ENCODE results near the gene SPPL3. TPM values are rescaled to one million over a fixed set of nuclear protein-coding genes. Genes with fewer than 3 reads are reported as not detected.
A peak's percentile ranks its signal among the peaks of the same experiment; 100 is the strongest.

The SPPL3 gene
- total RNA-seq, 1 donor from 2014 or later, result 51.3 TPM

DNA sequence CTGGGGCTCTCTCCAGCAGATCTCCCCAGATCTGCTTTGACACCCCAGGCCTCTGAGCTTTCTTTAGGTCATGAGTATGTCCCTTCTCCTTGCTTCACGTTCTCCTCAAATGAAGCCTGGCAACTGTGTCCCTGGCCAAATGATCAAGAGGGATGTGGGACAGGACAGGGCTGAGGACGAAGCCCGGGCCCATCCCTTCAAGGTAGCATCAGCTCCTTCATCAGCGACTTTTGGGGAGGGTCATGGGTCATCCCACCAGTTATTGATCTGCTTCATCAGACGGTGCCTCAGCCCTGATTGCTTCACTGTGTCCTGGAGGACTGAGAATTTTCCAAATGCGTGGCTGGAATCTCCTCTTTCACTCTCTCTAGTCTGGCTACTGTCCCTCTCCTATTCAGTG lies 146.2 kb downstream of the SPPL3 start:
- no peak overlapping the region for H3K27ac Mint-ChIP-seq (ENCODE audit: unreplicated experiment)
- H3K4me1 Mint-ChIP-seq (ENCODE audit: low read depth), result peaks cover 25% of the 10 kb centered on the region
- no peaks in the 10 kb centered on the region for H3K27me3 Mint-ChIP-seq (ENCODE audit: low read depth)
- peaks cover 13% of the 10 kb centered on the region for H3K36me3 Mint-ChIP-seq (ENCODE audit: low read depth)
- H3K9me3 Mint-ChIP-seq (ENCODE audit: low read depth), result peaks cover 11% of the 10 kb centered on the region
- TF ChIP-seq, protein P1, sequence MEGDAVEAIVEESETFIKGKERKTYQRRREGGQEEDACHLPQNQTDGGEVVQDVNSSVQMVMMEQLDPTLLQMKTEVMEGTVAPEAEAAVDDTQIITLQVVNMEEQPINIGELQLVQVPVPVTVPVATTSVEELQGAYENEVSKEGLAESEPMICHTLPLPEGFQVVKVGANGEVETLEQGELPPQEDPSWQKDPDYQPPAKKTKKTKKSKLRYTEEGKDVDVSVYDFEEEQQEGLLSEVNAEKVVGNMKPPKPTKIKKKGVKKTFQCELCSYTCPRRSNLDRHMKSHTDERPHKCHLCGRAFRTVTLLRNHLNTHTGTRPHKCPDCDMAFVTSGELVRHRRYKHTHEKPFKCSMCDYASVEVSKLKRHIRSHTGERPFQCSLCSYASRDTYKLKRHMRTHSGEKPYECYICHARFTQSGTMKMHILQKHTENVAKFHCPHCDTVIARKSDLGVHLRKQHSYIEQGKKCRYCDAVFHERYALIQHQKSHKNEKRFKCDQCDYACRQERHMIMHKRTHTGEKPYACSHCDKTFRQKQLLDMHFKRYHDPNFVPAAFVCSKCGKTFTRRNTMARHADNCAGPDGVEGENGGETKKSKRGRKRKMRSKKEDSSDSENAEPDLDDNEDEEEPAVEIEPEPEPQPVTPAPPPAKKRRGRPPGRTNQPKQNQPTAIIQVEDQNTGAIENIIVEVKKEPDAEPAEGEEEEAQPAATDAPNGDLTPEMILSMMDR (IDR thresholded peaks at IDR 0.05), result no peak
- no peak overlapping the region for H3K4me3 Mint-ChIP-seq (ENCODE audit: unreplicated experiment)
- no peak for DNase-seq (ENCODE audit: low spot score)

DNA sequence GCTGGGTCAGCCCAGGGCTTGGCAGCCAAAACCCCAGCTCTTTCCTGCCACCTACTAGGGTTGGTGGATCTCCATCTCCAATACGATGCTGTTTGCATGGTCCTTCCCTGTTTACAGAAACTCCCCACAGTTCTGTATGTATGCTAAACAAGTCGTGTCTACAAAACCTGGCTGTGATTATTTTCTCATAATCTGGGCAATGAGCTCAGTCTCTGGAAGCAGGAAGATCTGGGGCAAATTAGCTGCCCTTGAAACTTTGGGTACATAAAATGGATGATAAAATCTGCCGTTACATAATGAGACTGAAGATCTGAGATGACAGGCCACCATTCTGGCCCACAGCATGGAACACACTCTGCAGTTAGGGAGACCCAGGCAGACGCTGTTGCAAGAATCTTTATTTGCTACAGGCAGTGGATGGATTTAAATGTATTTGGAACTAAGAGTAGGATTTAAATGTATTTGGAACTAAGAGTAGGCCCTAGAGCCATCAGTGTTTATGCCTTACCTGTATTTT lies 146.9 kb downstream of the SPPL3 start:
- DNase-seq (ENCODE audit: low spot score), result no peak
- Mint-ChIP-seq H3K4me1 (ENCODE audit: low read depth) (peaks cover 18% of the 10 kb centered on the region), H3K9me3 (ENCODE audit: low read depth) (peaks cover 11% of the 10 kb centered on the region), H3K27ac (ENCODE audit: unreplicated experiment) (no peak overlapping the region), H3K27me3 (ENCODE audit: low read depth) (no peaks in the 10 kb centered on the region), H3K4me3 (ENCODE audit: unreplicated experiment) (no peak overlapping the region), H3K36me3 (ENCODE audit: low read depth) (peaks cover 12% of the 10 kb centered on the region)
- TF ChIP-seq, protein P1 (IDR thresholded peaks at IDR 0.05), result no peak

DNA sequence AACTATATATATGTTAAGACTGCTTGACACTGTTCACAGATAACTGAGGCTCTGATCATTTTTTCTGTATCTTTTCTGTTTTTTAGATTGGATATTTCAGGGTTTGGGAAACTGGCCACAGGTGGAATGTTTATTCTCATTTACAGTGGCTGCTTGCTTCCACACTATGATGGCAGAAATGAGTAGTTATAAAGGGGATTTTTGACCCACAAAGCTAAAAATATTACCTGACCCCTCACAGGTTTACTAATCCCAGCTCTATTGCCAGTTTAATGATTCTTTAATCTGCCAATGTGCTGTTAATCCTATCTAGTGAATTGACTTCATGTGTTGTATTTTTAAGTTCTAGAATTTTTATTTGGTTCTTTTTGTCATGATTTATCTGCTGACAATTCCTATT lies 148.9 kb downstream of the SPPL3 start:
- Mint-ChIP-seq H3K9me3 (ENCODE audit: low read depth) (peaks cover 11% of the 10 kb centered on the region), H3K36me3 (ENCODE audit: low read depth) (peaks cover 7% of the 10 kb centered on the region), H3K27ac (ENCODE audit: unreplicated experiment) (no peak overlapping the region), H3K4me1 (ENCODE audit: low read depth) (no peaks in the 10 kb centered on the region), H3K27me3 (ENCODE audit: low read depth) (no peaks in the 10 kb centered on the region), H3K4me3 (ENCODE audit: unreplicated experiment) (no peak overlapping the region)
- no peak for DNase-seq (ENCODE audit: low spot score)
- TF ChIP-seq, protein P1 (IDR thresholded peaks at IDR 0.05), result no peak

DNA sequence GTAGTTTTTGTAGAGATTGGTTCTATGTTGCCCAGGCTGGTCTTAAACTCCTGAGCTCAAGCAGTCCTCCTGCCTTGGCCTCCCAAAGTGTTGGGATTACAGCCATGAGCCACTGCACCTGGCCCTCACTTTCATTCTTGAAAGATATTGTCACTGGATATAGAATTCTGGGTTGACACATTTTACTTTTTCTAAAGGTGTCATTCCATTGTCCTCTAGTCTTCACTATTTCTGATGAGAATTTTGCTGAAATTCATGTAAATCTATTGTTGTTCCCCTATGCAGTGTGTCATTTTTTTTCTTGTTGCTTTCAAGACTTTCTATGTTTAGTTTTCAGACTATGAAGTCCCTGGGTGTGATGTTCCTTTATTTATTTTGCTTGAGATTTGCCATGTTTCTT lies 149.4 kb downstream of the SPPL3 start:
- peaks cover 11% of the 10 kb centered on the region for H3K9me3 Mint-ChIP-seq (ENCODE audit: low read depth)
- DNase-seq (ENCODE audit: low spot score), result no peak
- TF ChIP-seq, protein P1 (IDR thresholded peaks at IDR 0.05), result no peak
- H3K27ac Mint-ChIP-seq (ENCODE audit: unreplicated experiment), result no peak overlapping the region
- H3K4me3 Mint-ChIP-seq (ENCODE audit: unreplicated experiment), result no peak overlapping the region
- H3K4me1 Mint-ChIP-seq (ENCODE audit: low read depth), result no peaks in the 10 kb centered on the region
- peaks cover 5% of the 10 kb centered on the region for H3K36me3 Mint-ChIP-seq (ENCODE audit: low read depth)
- H3K27me3 Mint-ChIP-seq (ENCODE audit: low read depth), result no peaks in the 10 kb centered on the region

DNA sequence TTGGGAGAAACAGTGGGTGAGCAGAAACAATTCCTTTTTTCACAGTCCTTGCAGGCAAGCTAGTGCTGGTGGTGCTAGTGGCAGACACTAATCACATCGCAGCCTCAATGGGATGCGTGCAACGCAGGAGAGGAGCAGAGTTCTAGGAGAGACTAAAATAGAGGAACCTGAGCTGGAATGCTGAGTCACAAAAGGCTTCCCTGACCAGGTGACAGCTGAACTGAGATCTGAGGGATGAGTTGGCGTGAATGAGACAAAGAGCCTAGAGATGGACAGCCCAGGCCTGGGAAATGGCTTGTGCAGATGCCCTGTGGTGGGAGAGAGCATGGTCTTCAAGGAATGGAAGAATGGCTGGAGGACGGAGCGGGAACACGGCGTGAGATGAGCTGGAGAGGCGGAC lies 152.8 kb downstream of the SPPL3 start:
- TF ChIP-seq, protein P1 (IDR thresholded peaks at IDR 0.05), result no peak
- H3K27ac Mint-ChIP-seq (ENCODE audit: unreplicated experiment), result peak overlapping the region; percentile 2
- H3K9me3 Mint-ChIP-seq (ENCODE audit: low read depth), result peaks cover 11% of the 10 kb centered on the region
- H3K27me3 Mint-ChIP-seq (ENCODE audit: low read depth), result no peaks in the 10 kb centered on the region
- no peak for DNase-seq (ENCODE audit: low spot score)
- H3K4me1 Mint-ChIP-seq (ENCODE audit: low read depth), result no peaks in the 10 kb centered on the region
- H3K4me3 Mint-ChIP-seq (ENCODE audit: unreplicated experiment), result no peak overlapping the region
- H3K36me3 Mint-ChIP-seq (ENCODE audit: low read depth), result peaks cover 3% of the 10 kb centered on the region
